ENCODE measurements around the gene CCDC17. TPM values are rescaled to one million over a fixed set of nuclear protein-coding genes. Genes with fewer than 3 reads are reported as not detected.

CCDC17 gene
- total RNA-seq, 1 donor from 2014 or later: 1.9 TPM

DNA sequence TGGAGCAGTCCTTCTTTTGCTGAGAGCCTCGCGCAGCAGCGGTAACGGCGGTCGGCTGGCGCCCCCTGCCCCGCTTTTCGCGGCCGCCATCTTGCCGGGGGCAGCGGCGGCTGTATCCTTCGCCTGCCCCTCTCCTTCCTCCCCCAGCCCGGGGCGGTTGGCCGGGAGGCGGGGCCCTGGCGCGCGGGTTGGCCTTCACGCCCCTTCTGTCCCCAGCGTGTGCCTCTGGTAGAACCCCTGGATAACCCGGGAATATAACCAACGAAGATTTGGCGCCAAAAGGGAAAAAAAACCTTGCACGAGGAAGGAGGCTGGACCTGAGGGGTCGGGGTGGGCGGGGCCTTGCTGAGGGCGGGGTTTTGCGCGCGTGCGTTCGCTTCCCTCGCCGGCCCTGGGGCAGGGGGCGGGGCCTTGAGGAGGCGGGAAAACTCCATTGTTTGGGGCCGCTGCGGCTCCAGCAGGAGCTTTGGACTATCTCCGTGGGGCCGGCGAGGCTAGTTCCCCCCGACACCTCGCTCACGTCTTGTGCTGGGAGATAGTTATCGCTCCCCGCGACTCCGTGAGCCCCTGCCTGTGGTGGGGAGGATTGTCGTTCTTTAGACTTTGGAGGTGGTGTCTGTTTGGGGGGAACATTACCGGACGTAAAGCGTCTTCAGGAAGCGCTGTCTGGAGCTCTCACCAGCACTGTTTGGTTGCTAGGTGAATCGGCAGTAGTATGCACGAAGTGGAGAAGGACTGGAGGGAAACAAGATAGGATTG is 39.3 kb downstream of the CCDC17 start:
- DNase-seq (ENCODE audit: extremely low read depth, low read depth, low spot score): peak; percentile 75

DNA sequence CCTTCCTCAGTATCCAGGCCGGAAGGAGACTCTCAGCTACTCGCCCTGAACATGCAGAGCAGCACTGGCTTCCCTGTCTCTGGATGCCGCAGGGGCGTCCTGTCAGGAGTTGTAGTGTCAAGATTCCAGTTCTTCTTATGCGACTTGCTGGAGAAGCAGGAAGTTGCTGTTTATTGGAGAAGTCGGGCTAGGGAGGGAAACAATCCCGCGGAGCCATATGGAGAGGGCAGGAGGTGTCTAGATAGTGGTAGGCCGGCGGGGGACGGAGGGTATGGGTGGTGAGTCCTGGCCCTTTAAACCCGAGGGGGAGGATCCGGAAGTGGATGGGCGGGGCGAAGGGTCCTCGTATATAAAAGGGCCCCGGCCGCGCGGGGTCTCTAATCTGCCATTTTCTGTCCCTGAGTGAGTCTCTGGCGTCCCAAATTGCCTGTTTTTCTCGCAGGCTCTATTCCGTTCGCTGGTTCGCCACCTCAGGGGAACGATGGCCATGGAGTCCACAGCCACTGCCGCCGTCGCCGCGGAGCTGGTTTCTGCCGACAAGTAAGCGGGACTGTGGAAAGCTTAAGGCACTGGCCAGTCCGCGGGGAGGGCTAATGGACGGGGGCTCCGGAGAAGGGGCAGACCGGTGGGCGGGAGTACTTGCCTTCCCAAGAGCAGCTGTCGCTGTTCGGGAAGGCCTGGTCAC is 40.0 kb downstream of the CCDC17 start, which contains the start of gene NASP:
Gene NASP, plus strand, starts transcription at position 376 of the 685 bp plus-strand sequence. Its CDS starts 106 bp downstream, at position 482.
- DNase-seq (ENCODE audit: extremely low read depth, low read depth, low spot score): no peak

DNA sequence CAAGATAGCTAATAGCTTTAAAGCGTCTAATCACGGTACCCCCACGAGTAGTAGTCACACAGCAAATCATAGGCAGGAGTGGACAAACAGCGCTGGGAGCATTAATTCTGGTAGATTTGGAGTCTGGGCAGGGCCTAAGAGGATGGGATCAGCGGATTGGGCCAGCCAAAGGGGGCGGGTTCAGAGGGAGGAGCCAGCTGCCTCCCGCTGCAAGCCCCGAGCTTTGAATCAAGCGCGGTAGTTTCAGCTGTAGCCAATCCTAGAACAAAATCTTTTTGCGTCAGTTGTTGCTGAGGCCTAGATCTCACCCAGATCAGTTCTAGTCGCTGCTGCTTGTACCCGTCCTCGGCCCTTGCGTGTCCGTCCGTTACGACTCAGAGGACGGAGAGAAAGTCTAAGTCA is 40.6 kb downstream of the CCDC17 start:
- DNase-seq (ENCODE audit: extremely low read depth, low read depth, low spot score): peak; percentile 87

DNA sequence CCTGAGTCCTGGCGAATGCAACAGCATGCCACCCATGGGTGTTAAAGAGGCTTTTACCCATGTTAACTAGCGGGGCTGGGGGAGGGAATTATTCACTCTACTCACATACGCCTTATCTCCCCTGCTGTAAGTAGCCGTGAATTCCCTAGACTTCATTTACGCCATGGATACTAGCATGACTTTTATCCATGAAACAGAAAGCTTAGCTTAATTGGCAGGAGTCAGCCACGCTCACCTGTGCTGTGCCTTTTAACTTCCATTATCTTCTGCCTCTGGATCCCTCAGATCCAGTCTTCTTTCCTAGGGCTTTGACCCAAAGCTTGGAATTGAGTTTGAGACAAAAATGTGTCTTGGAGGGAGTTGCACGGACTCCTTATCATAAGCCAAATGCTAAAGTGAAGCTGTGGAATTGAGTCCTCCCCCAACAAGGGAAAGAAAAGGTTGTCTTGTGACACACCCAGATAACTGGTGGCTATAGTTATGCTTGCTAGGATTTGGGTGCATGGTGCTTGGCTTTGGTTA is 49.7 kb downstream of the CCDC17 start:
- DNase-seq (ENCODE audit: extremely low read depth, low read depth, low spot score): no peak

DNA sequence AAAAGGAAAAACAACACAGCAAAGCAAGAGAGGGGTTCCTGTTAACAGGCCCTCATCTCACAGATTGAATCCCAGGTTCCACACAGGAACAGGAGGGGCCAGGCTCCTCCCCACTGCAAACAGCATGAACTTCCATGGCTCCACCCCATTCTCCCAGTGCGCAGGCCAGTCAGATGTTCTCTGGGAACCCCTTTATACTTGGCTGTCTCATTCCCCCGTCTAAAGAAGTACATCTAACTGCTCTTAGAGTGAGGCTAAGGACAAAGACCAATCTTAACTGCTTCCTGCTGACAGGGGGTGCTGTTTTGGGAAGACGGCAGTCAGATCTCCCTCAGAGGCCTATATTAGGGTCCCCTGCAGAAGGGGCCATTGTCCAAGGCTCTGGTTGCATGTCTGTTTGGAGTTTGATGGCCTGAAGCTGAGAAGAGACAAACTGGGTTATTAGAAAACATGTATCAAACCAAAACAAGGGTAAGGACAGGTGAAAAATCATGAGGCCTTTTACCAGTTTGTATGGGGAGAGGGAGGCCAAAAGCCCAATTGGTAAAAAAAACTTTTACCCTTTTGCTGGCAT is 50.5 kb downstream of the CCDC17 start:
- DNase-seq (ENCODE audit: extremely low read depth, low read depth, low spot score): no peak

DNA sequence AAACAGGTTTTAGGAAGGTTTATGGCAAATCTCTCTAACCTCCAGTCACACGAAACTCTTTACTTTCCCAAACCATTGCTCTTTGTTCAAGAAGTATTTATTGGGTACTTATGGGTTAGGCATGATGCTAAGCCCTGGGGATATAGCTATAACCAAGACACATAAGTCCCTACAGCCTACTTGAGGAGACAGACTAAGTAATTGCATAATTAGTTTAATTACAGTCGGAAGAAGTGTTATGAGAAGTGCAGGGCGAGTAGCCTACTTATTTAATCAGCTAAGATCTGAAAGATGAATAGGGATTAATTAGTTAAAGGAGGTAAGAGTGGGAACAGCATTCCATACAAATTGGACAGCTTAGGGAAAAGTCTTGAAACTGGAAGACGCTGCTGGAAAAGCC is 53.2 kb downstream of the CCDC17 start:
- no peak for DNase-seq (ENCODE audit: extremely low read depth, low read depth, low spot score)

Other genes with a start within 250 kb of the CCDC17 start
- gene TESK2, start 132.9 kb downstream of the CCDC17 start, total RNA-seq: 1.1 and 2.6 TPM in 2 replicates
- gene CCDC163, start 124.0 kb downstream of the CCDC17 start, total RNA-seq: 0.53 and 2.1 TPM in 2 replicates
- 1.8 and 2.2 TPM in 2 replicates for gene MMACHC, start 123.8 kb downstream of the CCDC17 start, total RNA-seq
- gene PRDX1, start 102.2 kb downstream of the CCDC17 start, total RNA-seq: 556 and 885 TPM in 2 replicates
- 123 and 133 TPM in 2 replicates for gene AKR1A1, start 73.2 kb downstream of the CCDC17 start, total RNA-seq
- gene NASP, start 40.0 kb downstream of the CCDC17 start, total RNA-seq: 41.2 and 68.8 TPM in 2 replicates
- gene GPBP1L1, start 62.5 kb upstream of the CCDC17 start, total RNA-seq: 78.6 and 83.0 TPM in 2 replicates
- gene TMEM69, start 64.1 kb upstream of the CCDC17 start, total RNA-seq: 25.8 and 34.5 TPM in 2 replicates
- gene IPP, start 126.6 kb upstream of the CCDC17 start, total RNA-seq: 6.2 and 6.6 TPM in 2 replicates
- 23.1 and 34.2 TPM in 2 replicates for gene MAST2, start 179.6 kb upstream of the CCDC17 start, total RNA-seq